ENCODE data around the gene PTGR2.
"Not testable (repeated sequence)": the region's sequence is repeated elsewhere in the genome, so short reads cannot be mapped to it uniquely, and the experiment has no call there.

The PTGR2 gene

GRCh38 chr14:73851567-73852382, at the start of gene PTGR2:
TSS of gene PTGR2 (plus strand) at chr14:73851831. CDS start at chr14:73858863, 7,032 bp downstream.
- DNase-seq, result peak; percentile 99

GRCh38 chr14:73802431-73803188, 49.0 kb upstream of the PTGR2 start:
- DNase-seq, result no peak

- DNase-seq, result no peak
Observed at GRCh38 chr14:73804636-73805035, 47.0 kb upstream of the PTGR2 start.

- no peak for DNase-seq
Observed at GRCh38 chr14:73807457-73807856, 44.2 kb upstream of the PTGR2 start.

GRCh38 chr14:73809391-73809790, 42.2 kb upstream of the PTGR2 start:
- DNase-seq, result peak; percentile 30

- DNase-seq, result no peak
Observed at GRCh38 chr14:73810478-73811163, 41.0 kb upstream of the PTGR2 start.

- DNase-seq, result no peak
Observed at GRCh38 chr14:73811164-73811503, 40.5 kb upstream of the PTGR2 start.

- DNase-seq, result no peak
Observed at GRCh38 chr14:73814153-73814552, 37.5 kb upstream of the PTGR2 start.

GRCh38 chr14:73815849-73816248, 35.8 kb upstream of the PTGR2 start:
- DNase-seq, result no peak

GRCh38 chr14:73816393-73816816, 35.2 kb upstream of the PTGR2 start:
- no peak for DNase-seq

GRCh38 chr14:73817020-73817655, 34.5 kb upstream of the PTGR2 start:
- no peak for DNase-seq

GRCh38 chr14:73818821-73819220, 32.8 kb upstream of the PTGR2 start:
- DNase-seq, result no peak

- DNase-seq, result no peak
Observed at GRCh38 chr14:73820631-73821030, 31.0 kb upstream of the PTGR2 start.

- DNase-seq, result no peak
Observed at GRCh38 chr14:73823339-73823885, 28.2 kb upstream of the PTGR2 start.

- no peak for DNase-seq
Observed at GRCh38 chr14:73824127-73824526, 27.5 kb upstream of the PTGR2 start.

- DNase-seq, result no peak
Observed at GRCh38 chr14:73824536-73824935, 27.1 kb upstream of the PTGR2 start.

GRCh38 chr14:73825551-73826188, 26.0 kb upstream of the PTGR2 start:
- peak; percentile 96 for DNase-seq

- DNase-seq, result not testable (repeated sequence)
Observed at GRCh38 chr14:73827190-73827589, 24.4 kb upstream of the PTGR2 start.

GRCh38 chr14:73829071-73829470, 22.6 kb upstream of the PTGR2 start:
- no peak for DNase-seq

GRCh38 chr14:73829526-73830431, 21.9 kb upstream of the PTGR2 start:
- DNase-seq, result no peak

GRCh38 chr14:73833034-73833433, 18.6 kb upstream of the PTGR2 start:
- peak; percentile 17 for DNase-seq

All from NCI-H1694 treated with DMSO at 0.1 percent for 48 hours (cell line).